IMR-90 (cell line): ENCODE measurements around the gene CABP5. TPM values are rescaled to one million over a fixed set of nuclear protein-coding genes. Genes with fewer than 3 reads are reported as not detected.

Experiments used
- ATAC-seq: fragments of 200-7000 bp; cut with Tn5 transposase; 2 replicates; pipeline ENCODE4 v1.9.1; 2020; ENCODE audit warnings: low read depth, mild to moderate bottlenecking, moderate library complexity
- BruUV-seq: library from RNA; stranded (reverse); fragments of 400-500 nt; replicated peaks from 2 replicates; lab custom pipeline; 2021; lab: Mats Ljungman, UMichigan
- CTCF ChIA-PET: fragments of 300-600 bp; formaldehyde crosslinking; extraction: SDS; loops from one replicate; lab custom pipeline; 2021; ENCODE audit warnings: antibody characterized with exemption; lab: Yijun Ruan, JAX
- POLR2A ChIA-PET: fragments of 300-600 bp; sonication (Branson Sonifier 250); formaldehyde crosslinking; loops from one replicate; lab custom pipeline; 2022; ENCODE audit warnings: antibody characterized with exemption; ENCODE audit not compliant: unreplicated experiment; lab: Charles Lee
- DNase-seq: peaks from one replicate; pipeline ENCODE4 v3.0.0; 2013
- H2AFZ ChIP-seq: replicated peaks from 2 replicates; pipeline ENCODE3; 2013; ENCODE audit warnings: low read length, mild to moderate bottlenecking; ENCODE audit not compliant: poor library complexity
- H2AK5ac ChIP-seq: 2 replicates; pipeline ENCODE4 v1.6.1; 2013; ENCODE audit warnings: low read depth, low read length, inconsistent platforms
- H2AK9ac ChIP-seq: replicated peaks from 2 replicates; pipeline ENCODE3; 2013; ENCODE audit warnings: mild to moderate bottlenecking, low read depth, low read length, moderate library complexity; ENCODE audit not compliant: poor library complexity
- H2BK120ac ChIP-seq: 2 replicates; pipeline ENCODE4 v1.6.1; 2013; ENCODE audit warnings: low read depth, low read length, inconsistent platforms
- H2BK15ac ChIP-seq: 3 replicates; pipeline ENCODE4 v1.6.1; 2013; ENCODE audit warnings: low read depth, low read length, inconsistent platforms
- H2BK20ac ChIP-seq: 2 replicates; pipeline ENCODE4 v1.6.1; 2013; ENCODE audit warnings: low read depth, mild to moderate bottlenecking, inconsistent platforms, low read length, moderate library complexity
- H2BK5ac ChIP-seq: 2 replicates; pipeline ENCODE4 v1.6.1; 2013; ENCODE audit warnings: mild to moderate bottlenecking, low read depth, low read length, inconsistent platforms; ENCODE audit not compliant: poor library complexity, severe bottlenecking
- H3K14ac ChIP-seq: replicated peaks from 2 replicates; pipeline ENCODE4 v1.6.1; 2013; ENCODE audit warnings: low read depth, low read length, inconsistent platforms
- H3K18ac ChIP-seq: 2 replicates; pipeline ENCODE4 v1.6.1; 2013; ENCODE audit warnings: low read depth, low read length, control low read depth
- H3K23ac ChIP-seq: 2 replicates; pipeline ENCODE4 v1.6.1; 2013; ENCODE audit warnings: low read depth, low read length, inconsistent platforms
- H3K27ac ChIP-seq: 2 replicates; pipeline ENCODE4 v1.5.1; 2013; ENCODE audit warnings: mild to moderate bottlenecking, control low read depth, low read length; ENCODE audit not compliant: insufficient read depth
- H3K27me3 ChIP-seq: 2 replicates; pipeline ENCODE4 v1.6.1; 2013; ENCODE audit warnings: low read length; ENCODE audit not compliant: control insufficient read depth, insufficient read depth
- H3K36me3 ChIP-seq: 2 replicates; pipeline ENCODE4 v1.6.1; 2013; ENCODE audit warnings: low read length, mixed read lengths; ENCODE audit not compliant: control insufficient read depth, insufficient read depth
- H3K4ac ChIP-seq: 2 replicates; pipeline ENCODE4 v1.6.1; 2013; ENCODE audit warnings: low read depth, low read length, inconsistent platforms
- H3K4me1 ChIP-seq: 2 replicates; pipeline ENCODE4 v1.6.1; 2013; ENCODE audit warnings: low read length, mixed read lengths; ENCODE audit not compliant: control insufficient read depth, insufficient read depth
- H3K4me2 ChIP-seq: 2 replicates; pipeline ENCODE4 v1.6.1; 2013; ENCODE audit warnings: low read depth, mild to moderate bottlenecking, control low read depth, low read length, moderate library complexity
- H3K4me3 ChIP-seq: 2 replicates; pipeline ENCODE4 v1.5.1; 2013; ENCODE audit warnings: low read depth, mild to moderate bottlenecking, control low read depth, low read length, moderate library complexity; ENCODE audit not compliant: insufficient read depth
- H3K56ac ChIP-seq: 2 replicates; pipeline ENCODE4 v1.6.1; 2013; ENCODE audit warnings: low read length, inconsistent platforms; ENCODE audit not compliant: insufficient read depth; ENCODE audit errors: extremely low read depth
- H3K79me1 ChIP-seq, 2 experiments: 2 replicates each; pipeline ENCODE4 v1.6.1; 2013; ENCODE audit warnings: low read length in 2 of 2, inconsistent platforms in 1 of 2, low read depth in 1 of 2
- H3K9ac ChIP-seq: 2 replicates; pipeline ENCODE4 v1.6.1; 2013; ENCODE audit warnings: low read depth, low read length, control low read depth
- H3K9me1 ChIP-seq: 2 replicates; pipeline ENCODE4 v1.6.1; 2013; ENCODE audit warnings: low read length, inconsistent platforms; ENCODE audit not compliant: insufficient read depth
- H3K9me3 ChIP-seq: 2 replicates; pipeline ENCODE4 v1.6.1; 2013; ENCODE audit warnings: low read length; ENCODE audit not compliant: control insufficient read depth, insufficient read depth
- H4K20me1 ChIP-seq: 2 replicates; pipeline ENCODE4 v1.6.1; 2013; ENCODE audit warnings: low read length, inconsistent platforms; ENCODE audit not compliant: insufficient read depth
- H4K5ac ChIP-seq: 2 replicates; pipeline ENCODE4 v1.6.1; 2013; ENCODE audit warnings: mild to moderate bottlenecking, low read depth, low read length, control low read depth
- H4K8ac ChIP-seq, 2 experiments: 2 replicates each; pipeline ENCODE4 v1.6.1; 2013; ENCODE audit warnings: low read depth in 2 of 2, low read length in 2 of 2, control low read depth in 1 of 2, inconsistent platforms in 1 of 2
- H4K91ac ChIP-seq: 2 replicates; pipeline ENCODE4 v1.6.1; 2013; ENCODE audit warnings: low read depth, low read length, inconsistent platforms; ENCODE audit not compliant: insufficient read depth
- BHLHE40 ChIP-seq: fragments of 150-350 bp; IDR thresholded peaks from 2 replicates; pipeline ENCODE4 v1.6.1; 2016; ENCODE audit warnings: mild to moderate bottlenecking, low read depth, low read length
- CEBPB ChIP-seq: IDR thresholded peaks from 2 replicates; pipeline ENCODE4 v1.6.1; 2012; ENCODE audit warnings: low read depth, low read length, improper control_type of control experiment
- MAFK ChIP-seq: IDR thresholded peaks from 2 replicates; pipeline ENCODE4 v1.6.1; 2012; ENCODE audit warnings: low read depth, low read length, improper control_type of control experiment
- MXI1 ChIP-seq: IDR thresholded peaks from 2 replicates; pipeline ENCODE4 v1.6.1; 2012; ENCODE audit warnings: low read depth, mild to moderate bottlenecking, low read length, moderate library complexity, borderline replicate concordance
- NFE2L2 ChIP-seq: fragments of 150-350 bp; IDR thresholded peaks from 2 replicates; pipeline ENCODE4 v1.6.1; 2016; ENCODE audit warnings: low read depth, mild to moderate bottlenecking, low read length
- RAD21 ChIP-seq: IDR thresholded peaks from 2 replicates; pipeline ENCODE4 v1.6.1; 2012; ENCODE audit warnings: low read length, improper control_type of control experiment
- RFX5 ChIP-seq: IDR thresholded peaks from 2 replicates; pipeline ENCODE4 v1.8.0; 2012; ENCODE audit warnings: low read depth, mild to moderate bottlenecking, low read length, moderate library complexity
- SMC3 ChIP-seq: fragments of 150-350 bp; IDR thresholded peaks from 2 replicates; pipeline ENCODE4 v1.6.1; 2016; ENCODE audit warnings: low read depth, mild to moderate bottlenecking, antibody characterized with exemption, low read length, moderate library complexity
- WGBS, 2 experiments: methylation state at CpG; one replicate each; pipeline versions ENCODE4 v1.1.5 to v1.1.7; 2013; ENCODE audit warnings: missing lambda C conversion rate in 2 of 2; ENCODE audit not compliant: insufficient read length in 1 of 2; ENCODE audit errors: extremely low coverage in 2 of 2; 5-methylcytosine and 5-hydroxymethylcytosine counted together
- dilution Hi-C: fragments of 300-500 bp; cut with HindIII; formaldehyde crosslinking; loops from one replicate; pipeline ENCODE4 v1.14.3; 2018; ENCODE audit warnings: low sequenced_read_pairs; ENCODE audit not compliant: unreplicated experiment
- in situ Hi-C: fragments of 300-500 bp; cut with MboI; formaldehyde crosslinking; loops from 3 replicates; pipeline ENCODE4 v1.14.3; 2019; ENCODE audit warnings: low sequenced_read_pairs, inconsistent platforms, mixed read lengths
- intact Hi-C: fragments of 100-400 bp; cut with micrococcal nuclease; formaldehyde crosslinking; loops from 2 replicates; pipeline ENCODE4 v1.10.0; 2022
- polyA plus RNA-seq, 3 experiments: library from polyadenylated mRNA; depleted of rRNA; stranded (reverse); fragments of >200 nt; gene quantifications; 2 replicates each; pipeline ENCODE4 v1.2.3, GENCODE V29; 2012; ENCODE audit warnings: low replicate concordance in 1 of 3
- total RNA-seq: library from RNA; depleted of rRNA; stranded (reverse); fragments of >200 nt; gene quantifications from 2 replicates; pipeline ENCODE4 v1.2.3, GENCODE V29; 2012
- TF ChIP-seq, protein P1 (sequence below): fragments of 150-350 bp; IDR thresholded peaks from 2 replicates; pipeline ENCODE4 v1.6.1; 2016; ENCODE audit warnings: low read depth, mild to moderate bottlenecking, low read length, moderate library complexity, borderline replicate concordance
- TF ChIP-seq, protein P2 (sequence below): fragments of 150-350 bp; IDR thresholded peaks from 2 replicates; pipeline ENCODE4 v1.6.1; 2017; ENCODE audit warnings: mild to moderate bottlenecking, antibody characterized with exemption, low read length, low read depth

The CABP5 gene
- total and polyA plus RNA-seq, 2 of the 4 experiments (the other 2 are of a cell fraction) = not detected

DNA sequence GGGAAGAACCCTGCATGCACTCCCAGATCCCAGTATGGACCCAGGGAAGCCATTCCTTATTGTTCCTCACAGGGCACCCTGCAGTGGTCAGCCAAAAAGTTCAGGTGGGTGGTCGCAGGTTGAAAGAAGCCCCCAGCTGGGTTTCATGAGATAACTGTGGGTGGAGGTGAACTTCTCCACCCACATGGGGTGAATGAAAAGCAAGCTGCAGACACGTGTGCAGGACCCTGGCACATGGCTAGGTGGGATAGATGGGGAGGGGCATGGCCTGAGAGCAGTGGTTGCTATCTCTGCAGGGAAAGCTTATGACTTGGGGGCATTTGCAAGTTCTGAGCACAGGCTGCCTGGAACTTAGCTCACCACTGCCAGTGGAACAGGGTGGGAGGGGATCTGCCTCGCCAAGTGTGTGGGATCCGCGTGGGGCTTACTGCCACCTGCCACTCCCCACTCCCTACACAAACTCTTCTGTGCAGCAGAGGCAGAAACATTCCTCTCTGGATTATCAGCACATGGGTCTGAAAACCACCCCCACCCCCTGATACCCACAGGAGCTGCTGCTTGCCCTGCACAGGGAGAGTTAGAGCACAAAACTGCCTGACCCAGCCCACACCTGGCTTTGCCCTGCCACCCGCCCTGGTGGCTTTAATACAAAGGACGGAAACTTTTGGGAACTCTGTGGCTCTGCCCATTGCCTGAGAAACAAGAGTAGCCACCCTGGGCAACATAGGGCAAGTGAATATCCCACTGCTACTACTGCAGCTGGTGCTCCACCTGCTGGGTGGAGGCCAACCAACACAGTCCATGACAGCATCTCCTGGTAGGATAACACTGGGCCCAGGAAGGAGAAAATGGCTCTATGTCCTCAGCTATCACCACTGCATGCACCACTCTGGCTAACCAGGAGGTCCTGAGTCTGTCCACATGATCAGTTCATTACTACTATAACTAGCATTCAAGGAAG is 42.3 kb upstream of the CABP5 start:
- Histone ChIP-seq H3K9ac (no peak overlapping the region), H2BK5ac (no peak overlapping the region)

More for the DNA sequence above, 42.3 kb upstream of the CABP5 start:
- CTCF ChIA-PET = interaction anchor here (0.6 kb wide), 1 partner anchor 58 kb away, joined by 3 read pairs; no protein-coding TSS in a partner anchor
- DNase-seq = no peak
- H3K18ac ChIP-seq = no peak overlapping the region
- intact Hi-C loops (no loop called here), dilution Hi-C loops (no loop called here), in situ Hi-C loops (no loop called here)
- H4K20me1 ChIP-seq = no peaks in the 10 kb centered on the region
- no peak overlapping the region for H2AK5ac ChIP-seq
- no peaks in the 10 kb centered on the region for H3K4me1 ChIP-seq
- H3K14ac ChIP-seq = no peak overlapping the region
- no peak for ATAC-seq
- no peak overlapping the region for H3K4me2 ChIP-seq
- TF ChIP-seq NFE2L2 (no peak), SMC3 (no peak), MAFK (no peak), MXI1 (no peak), RAD21 (no peak), BHLHE40 (no peak), RFX5 (no peak), CEBPB (no peak)
- TF ChIP-seq, protein P1, sequence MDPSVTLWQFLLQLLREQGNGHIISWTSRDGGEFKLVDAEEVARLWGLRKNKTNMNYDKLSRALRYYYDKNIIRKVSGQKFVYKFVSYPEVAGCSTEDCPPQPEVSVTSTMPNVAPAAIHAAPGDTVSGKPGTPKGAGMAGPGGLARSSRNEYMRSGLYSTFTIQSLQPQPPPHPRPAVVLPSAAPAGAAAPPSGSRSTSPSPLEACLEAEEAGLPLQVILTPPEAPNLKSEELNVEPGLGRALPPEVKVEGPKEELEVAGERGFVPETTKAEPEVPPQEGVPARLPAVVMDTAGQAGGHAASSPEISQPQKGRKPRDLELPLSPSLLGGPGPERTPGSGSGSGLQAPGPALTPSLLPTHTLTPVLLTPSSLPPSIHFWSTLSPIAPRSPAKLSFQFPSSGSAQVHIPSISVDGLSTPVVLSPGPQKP = no peak
- TF ChIP-seq, protein P2, sequence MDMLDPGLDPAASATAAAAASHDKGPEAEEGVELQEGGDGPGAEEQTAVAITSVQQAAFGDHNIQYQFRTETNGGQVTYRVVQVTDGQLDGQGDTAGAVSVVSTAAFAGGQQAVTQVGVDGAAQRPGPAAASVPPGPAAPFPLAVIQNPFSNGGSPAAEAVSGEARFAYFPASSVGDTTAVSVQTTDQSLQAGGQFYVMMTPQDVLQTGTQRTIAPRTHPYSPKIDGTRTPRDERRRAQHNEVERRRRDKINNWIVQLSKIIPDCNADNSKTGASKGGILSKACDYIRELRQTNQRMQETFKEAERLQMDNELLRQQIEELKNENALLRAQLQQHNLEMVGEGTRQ = no peak
- H3K27me3 ChIP-seq = peaks cover 5% of the 10 kb centered on the region
- no peak overlapping the region for H4K91ac ChIP-seq
- no peaks in the 10 kb centered on the region for H3K9me1 ChIP-seq
- no peaks in the 10 kb centered on the region for H3K79me1 ChIP-seq
- H3K4ac ChIP-seq = no peak overlapping the region
- H3K23ac ChIP-seq = no peak overlapping the region
- no peak overlapping the region for H4K5ac ChIP-seq
- H3K4me3 ChIP-seq = no peak overlapping the region
- no peak overlapping the region for H2BK15ac ChIP-seq
- peaks cover 2% of the 10 kb centered on the region; the same call in 1 of the 2 replicates for H3K9me3 ChIP-seq
- WGBS, 2 experiments = 80% methylated on average over 1 of the region's 7 CpGs; no CpG with 5 or more reads in 1 of the 2 experiments
- peak overlapping the region; percentile 55 for H2AK9ac ChIP-seq
- POLR2A ChIA-PET = no interaction called here
- no peak overlapping the region for H2BK120ac ChIP-seq
- no peak overlapping the region for H3K27ac ChIP-seq
- H4K8ac ChIP-seq = no peak overlapping the region
- no peak overlapping the region for H3K56ac ChIP-seq
- no peak overlapping the region for H2AFZ ChIP-seq
- BruUV-seq = no TSS peak
- no peak overlapping the region for H2BK20ac ChIP-seq
- H3K36me3 ChIP-seq = no peaks in the 10 kb centered on the region
